H54 (cell line): ENCODE results near the gene CHI3L1.

Experiments
- DNase-seq: peaks from one replicate; pipeline ENCODE4 v3.0.0; 2011; ENCODE audit warnings: low spot score, mixed read lengths; ENCODE audit not compliant: insufficient read length
- FAIRE-seq: peaks from 3 replicates; lab custom pipeline; 2011; peaks lifted over from hg19 to GRCh38; lab: Jason Lieb, UNC
- POLR2A ChIP-seq: IDR thresholded peaks from 2 replicates; pipeline ENCODE4 v1.6.1; 2011; ENCODE audit warnings: low read depth, mild to moderate bottlenecking, low read length

The CHI3L1 gene

DNA sequence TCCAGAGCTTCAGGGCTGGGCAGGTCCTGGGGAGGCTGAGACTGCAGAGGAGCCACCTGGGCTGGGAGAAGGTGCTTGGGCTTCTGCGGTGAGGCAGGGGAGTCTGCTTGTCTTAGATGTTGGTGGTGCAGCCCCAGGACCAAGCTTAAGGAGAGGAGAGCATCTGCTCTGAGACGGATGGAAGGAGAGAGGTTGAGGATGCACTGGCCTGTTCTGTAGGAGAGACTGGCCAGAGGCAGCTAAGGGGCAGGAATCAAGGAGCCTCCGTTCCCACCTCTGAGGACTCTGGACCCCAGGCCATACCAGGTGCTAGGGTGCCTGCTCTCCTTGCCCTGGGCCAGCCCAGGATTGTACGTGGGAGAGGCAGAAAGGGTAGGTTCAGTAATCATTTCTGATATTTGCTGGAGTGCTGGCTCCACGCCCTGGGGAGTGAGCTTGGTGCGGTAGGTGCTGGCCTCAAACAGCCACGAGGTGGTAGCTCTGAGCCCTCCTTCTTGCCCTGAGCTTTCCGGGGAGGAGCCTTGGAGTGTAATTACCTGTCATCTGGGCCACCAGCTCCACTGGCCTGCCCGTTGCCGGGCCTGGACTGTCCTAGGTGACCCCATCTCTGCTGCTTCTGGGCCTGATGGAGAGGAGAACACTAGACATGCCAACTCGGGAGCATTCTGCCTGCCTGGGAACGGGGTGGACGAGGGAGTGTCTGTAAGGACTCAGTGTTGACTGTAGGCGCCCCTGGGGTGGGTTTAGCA, 20.1 kb downstream of the CHI3L1 start:
- DNase-seq, result no peak
- FAIRE-seq, result no peak

DNA sequence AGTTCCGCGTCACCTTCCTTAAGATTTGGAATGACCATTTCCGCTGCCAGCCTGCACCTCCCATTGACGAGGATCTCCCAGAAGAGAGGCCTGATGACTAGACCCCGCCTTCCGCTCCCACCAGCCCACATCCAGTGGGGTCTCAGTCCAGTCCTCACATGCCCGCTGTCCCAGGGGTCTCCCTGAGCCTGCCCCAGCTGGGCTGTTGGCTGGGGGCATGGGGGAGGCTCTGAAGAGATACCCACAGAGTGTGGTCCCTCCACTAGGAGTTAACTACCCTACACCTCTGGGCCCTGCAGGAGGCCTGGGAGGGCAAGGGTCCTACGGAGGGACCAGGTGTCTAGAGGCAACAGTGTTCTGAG, 20.7 kb downstream of the CHI3L1 start:
- TF ChIP-seq POLR2A, result no peak
- FAIRE-seq (no peak), DNase-seq (no peak)

More for the DNA sequence above, 20.1 kb downstream of the CHI3L1 start:
- no peak for TF ChIP-seq POLR2A

DNA sequence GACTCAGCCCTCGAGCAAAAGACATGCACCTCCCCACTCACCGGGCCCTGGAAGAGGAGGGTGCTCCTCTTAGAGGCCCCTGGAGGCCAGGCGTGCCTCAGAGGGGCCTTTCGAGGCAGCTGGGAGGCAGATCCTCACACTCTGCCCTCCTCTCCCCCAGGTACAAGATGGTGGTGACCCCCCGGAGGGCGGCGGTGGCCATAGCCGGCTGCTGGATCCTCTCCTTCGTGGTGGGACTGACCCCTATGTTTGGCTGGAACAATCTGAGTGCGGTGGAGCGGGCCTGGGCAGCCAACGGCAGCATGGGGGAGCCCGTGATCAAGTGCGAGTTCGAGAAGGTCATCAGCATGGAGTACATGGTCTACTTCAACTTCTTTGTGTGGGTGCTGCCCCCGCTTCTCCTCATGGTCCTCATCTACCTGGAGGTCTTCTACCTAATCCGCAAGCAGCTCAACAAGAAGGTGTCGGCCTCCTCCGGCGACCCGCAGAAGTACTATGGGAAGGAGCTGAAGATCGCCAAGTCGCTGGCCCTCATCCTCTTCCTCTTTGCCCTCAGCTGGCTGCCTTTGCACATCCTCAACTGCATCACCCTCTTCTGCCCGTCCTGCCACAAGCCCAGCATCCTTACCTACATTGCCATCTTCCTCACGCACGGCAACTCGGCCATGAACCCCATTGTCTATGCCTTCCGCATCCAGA, 21.3 kb downstream of the CHI3L1 start:
- FAIRE-seq (no peak), DNase-seq (no peak)
- TF ChIP-seq POLR2A, result no peak

- no peak for FAIRE-seq
These were observed 22.4 kb downstream of the CHI3L1 start for GRCh38 chr1:203163891-203164635.

DNA sequence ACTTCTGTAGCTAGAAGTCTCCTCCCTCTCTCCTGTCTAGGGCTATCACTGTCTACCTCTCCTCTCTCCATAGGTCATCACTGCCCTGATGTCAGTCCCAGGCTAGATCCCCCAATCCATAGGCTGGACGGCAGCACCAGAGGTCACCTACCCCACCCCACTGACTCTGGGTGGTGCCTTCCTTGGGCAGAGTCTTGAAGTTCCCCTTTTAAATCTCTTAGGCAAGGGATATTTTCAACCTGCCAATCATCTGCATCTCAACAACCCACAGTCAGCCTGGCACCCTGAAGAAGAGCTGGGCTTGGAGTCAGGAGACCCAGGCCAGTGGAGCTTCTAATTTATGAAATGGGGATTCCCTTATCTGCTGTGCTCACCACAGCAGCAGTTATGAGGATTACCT, 24.1 kb downstream of the CHI3L1 start:
- TF ChIP-seq POLR2A, result no peak
- DNase-seq, result no peak
- no peak for FAIRE-seq

More at GRCh38 chr1:203163891-203164635, 22.4 kb downstream of the CHI3L1 start:
- no peak for TF ChIP-seq POLR2A
- DNase-seq, result no peak

- DNase-seq (no peak), FAIRE-seq (no peak)
- TF ChIP-seq POLR2A, result no peak
These were observed 24.8 kb downstream of the CHI3L1 start for GRCh38 chr1:203161703-203162102.

GRCh38 chr1:203161175-203161574, 25.3 kb downstream of the CHI3L1 start:
- no peak for TF ChIP-seq POLR2A
- FAIRE-seq, result no peak
- no peak for DNase-seq

DNA sequence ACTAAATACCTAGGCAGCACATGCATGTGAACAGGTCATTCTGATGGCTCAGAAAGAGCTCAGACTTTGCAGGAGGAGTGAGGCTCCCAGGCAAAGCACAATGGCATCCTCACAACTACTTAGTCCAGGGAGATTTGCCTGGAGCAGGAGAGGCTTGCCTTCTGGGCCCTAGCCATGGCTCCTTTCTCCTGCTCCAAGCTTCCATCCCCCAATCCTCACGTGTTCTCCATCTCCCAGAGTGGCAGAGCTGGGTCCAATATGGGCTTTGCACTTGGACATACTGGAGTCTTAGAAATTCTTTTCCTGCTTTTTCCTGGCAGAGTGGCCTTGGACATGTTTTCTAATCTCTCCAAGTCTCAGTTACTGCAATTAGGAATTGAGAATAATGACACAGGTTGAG, 26.7 kb downstream of the CHI3L1 start:
- DNase-seq (no peak), FAIRE-seq (no peak)
- no peak for TF ChIP-seq POLR2A

GRCh38 chr1:203158960-203159665, 27.4 kb downstream of the CHI3L1 start:
- no peak for FAIRE-seq
- no peak for DNase-seq
- TF ChIP-seq POLR2A, result no peak

DNA sequence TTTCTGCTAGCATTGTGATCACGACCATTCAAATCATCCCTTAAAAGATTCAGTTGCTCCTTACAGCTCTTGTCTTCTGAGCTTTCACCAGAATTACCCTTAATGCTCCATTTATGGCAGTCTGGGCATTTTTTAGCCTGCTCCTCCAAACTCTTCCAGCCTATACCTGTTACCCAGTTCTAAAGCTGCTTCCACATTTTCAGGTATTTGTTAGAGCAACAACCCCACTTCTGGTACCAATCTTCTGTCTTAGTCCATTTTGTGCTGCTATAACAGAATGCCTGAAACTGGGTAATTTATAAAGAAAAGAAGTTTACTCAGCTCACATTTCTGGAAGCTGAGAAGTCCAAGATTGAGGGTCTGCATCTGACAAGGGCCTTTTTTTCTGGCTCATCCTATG, 28.1 kb downstream of the CHI3L1 start:
- DNase-seq (no peak), FAIRE-seq (no peak)
- TF ChIP-seq POLR2A, result no peak

DNA sequence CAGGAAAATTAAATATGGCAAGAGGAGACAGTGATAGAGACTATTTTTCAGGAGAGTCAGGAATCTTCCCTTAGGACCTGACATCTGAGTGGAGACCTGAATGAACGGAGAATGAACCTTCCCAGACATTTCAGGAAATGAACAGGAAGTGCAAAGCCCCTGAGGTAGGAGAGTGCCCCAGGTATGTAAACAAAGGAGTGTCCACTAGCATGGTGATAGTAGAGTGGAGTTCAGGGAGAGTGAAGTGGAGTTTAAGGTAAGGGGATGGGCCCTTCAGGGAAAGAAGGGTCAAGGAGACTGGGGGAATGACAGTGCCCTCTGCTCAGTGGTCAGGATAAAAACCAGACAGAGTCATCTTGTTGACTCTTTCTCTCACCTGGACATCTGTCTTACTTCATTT, 30.2 kb downstream of the CHI3L1 start:
- TF ChIP-seq POLR2A, result no peak
- FAIRE-seq, result no peak
- DNase-seq, result no peak

DNA sequence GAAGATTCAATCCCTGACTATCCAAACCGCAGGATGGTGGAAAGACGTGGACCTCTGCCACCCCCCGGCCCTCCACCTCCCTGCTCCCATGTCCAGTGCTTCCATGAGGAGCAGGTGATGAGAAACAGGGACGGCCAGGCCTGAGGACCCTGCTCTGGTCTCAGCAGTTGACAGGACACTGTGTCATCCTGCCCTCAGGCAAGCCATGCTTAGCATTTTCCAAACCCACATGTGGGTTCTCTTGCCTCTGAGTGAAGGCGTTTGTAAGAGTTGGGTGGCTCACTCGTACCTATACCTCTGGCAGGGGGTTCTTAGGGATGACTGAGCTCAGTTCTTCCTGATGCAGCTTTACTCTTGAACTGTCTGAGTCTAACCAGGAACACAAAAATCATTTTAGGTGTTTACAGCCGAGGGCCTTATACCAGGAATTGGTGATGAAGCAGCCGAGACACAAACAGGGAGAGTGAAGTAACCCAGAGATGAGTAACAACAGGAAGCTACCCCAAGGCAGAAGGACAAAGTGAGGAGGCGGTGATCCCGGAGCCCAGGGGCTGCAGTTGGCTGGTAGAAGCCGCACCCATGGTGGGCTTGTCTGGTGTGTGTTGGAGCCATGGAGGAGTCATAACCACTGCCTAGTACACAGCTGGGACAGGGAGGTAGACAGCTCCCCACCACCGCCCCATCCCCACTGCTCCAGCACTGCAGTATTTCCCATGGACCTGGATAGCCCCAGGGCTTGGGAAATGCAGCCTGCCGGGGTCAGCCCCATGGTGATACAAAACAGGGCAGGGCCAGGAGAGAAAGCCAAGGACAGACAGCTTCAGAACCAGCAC, 32.3 kb downstream of the CHI3L1 start:
- DNase-seq, result peak; percentile 71
- TF ChIP-seq POLR2A, result no peak
- no peak for FAIRE-seq
